ENCODE measurements around the gene HLA-DOA.

Gene HLA-DOA

GRCh38 chr6:33017018-33017417, 7.6 kb upstream of the HLA-DOA start:
- no peak for DNase-seq (ENCODE audit: low read depth in 2 of 2)

GRCh38 chr6:33015798-33016197, 6.4 kb upstream of the HLA-DOA start:
- no peak for DNase-seq (ENCODE audit: low read depth in 2 of 2)

- DNase-seq (ENCODE audit: low read depth in 2 of 2): no peak
Observed at GRCh38 chr6:33014841-33015634, 5.6 kb upstream of the HLA-DOA start.

- no peak for DNase-seq (ENCODE audit: low read depth in 2 of 2)
Observed at GRCh38 chr6:33013608-33014007, 4.2 kb upstream of the HLA-DOA start.

GRCh38 chr6:33010356-33010755, 965 bp upstream of the HLA-DOA start:
- no peak for DNase-seq (ENCODE audit: low read depth in 2 of 2)

GRCh38 chr6:33007831-33008400, 1.5 kb downstream of the HLA-DOA start:
- no peak for DNase-seq (ENCODE audit: low read depth in 2 of 2)

GRCh38 chr6:33004940-33005339, 4.5 kb downstream of the HLA-DOA start:
- DNase-seq (ENCODE audit: low read depth in 2 of 2): no peak

- no peak for DNase-seq (ENCODE audit: low read depth in 2 of 2)
Observed at GRCh38 chr6:33001685-33002084, 7.7 kb downstream of the HLA-DOA start.

- no peak for DNase-seq (ENCODE audit: low read depth in 2 of 2)
Observed at GRCh38 chr6:33000055-33000454, 9.3 kb downstream of the HLA-DOA start.

GRCh38 chr6:32995448-32995847, 13.9 kb downstream of the HLA-DOA start:
- no peak for DNase-seq (ENCODE audit: low read depth in 2 of 2)

GRCh38 chr6:32993363-32993973, 15.9 kb downstream of the HLA-DOA start:
- DNase-seq (ENCODE audit: low read depth in 2 of 2): no peak

- no peak for DNase-seq (ENCODE audit: low read depth in 2 of 2)
Observed at GRCh38 chr6:32991972-32992371, 17.4 kb downstream of the HLA-DOA start.

GRCh38 chr6:32989368-32989767, 20.0 kb downstream of the HLA-DOA start:
- no peak for DNase-seq (ENCODE audit: low read depth in 2 of 2)

GRCh38 chr6:32984622-32985389, 24.6 kb downstream of the HLA-DOA start:
- peak; percentile 74 to 90 for DNase-seq (ENCODE audit: low read depth in 2 of 2)

GRCh38 chr6:32983964-32984621, 25.3 kb downstream of the HLA-DOA start:
- DNase-seq (ENCODE audit: low read depth in 2 of 2): no peak

GRCh38 chr6:32983493-32983848, 25.9 kb downstream of the HLA-DOA start:
- DNase-seq (ENCODE audit: low read depth in 2 of 2): no peak

- no peak for DNase-seq (ENCODE audit: low read depth in 2 of 2)
Observed at GRCh38 chr6:32982702-32983492, 26.5 kb downstream of the HLA-DOA start.

GRCh38 chr6:32982084-32982701, 27.2 kb downstream of the HLA-DOA start:
- DNase-seq (ENCODE audit: low read depth in 2 of 2): no peak

- DNase-seq (ENCODE audit: low read depth in 2 of 2): no peak
Observed at GRCh38 chr6:32980488-32981038, 28.8 kb downstream of the HLA-DOA start.
